Measurements from ENCODE around the gene KRT25. TPM values are rescaled to one million over a fixed set of nuclear protein-coding genes. Genes with fewer than 3 reads are reported as not detected.

Gene KRT25
- total and polyA plus RNA-seq, 2 of the 13 experiments (the other 11 are each of a cell fraction or from before 2014, with no cell fraction given), result not detected

DNA sequence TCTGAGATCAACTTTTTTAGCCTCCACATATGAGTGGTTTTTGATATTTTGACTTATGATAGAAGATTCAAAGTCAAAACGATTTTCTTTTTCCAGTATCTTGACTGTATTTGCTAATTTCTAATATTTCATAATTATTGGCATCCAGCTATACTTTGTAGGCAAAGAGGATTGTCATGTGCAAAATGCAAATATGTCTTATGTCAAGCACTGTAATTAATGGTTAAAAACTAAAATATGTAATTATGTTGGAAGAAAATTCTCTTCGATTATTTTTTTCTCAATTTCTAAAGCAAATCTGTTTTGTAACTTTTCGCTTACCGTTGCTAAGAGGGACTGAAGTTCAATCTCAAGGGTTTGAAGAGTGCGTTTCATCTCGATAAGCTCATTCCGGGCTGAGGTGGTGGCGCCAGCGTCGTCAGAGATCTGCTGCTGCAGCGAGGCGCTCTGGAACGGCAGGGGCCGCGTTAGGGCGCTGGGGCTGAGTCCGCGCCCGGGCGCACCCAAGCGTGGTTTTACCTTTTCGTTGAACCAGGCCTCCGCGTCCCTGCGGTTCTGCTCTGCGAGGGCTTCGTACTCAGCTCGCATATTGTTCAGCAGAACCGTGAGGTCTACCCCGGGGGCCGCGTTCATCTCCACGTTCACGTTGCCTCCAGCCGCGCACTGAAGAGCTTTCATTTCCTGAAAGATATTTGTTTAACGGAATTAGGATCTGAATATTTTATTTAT is 24.2 kb upstream of the KRT25 start (continued):
- TF ChIP-seq REL (CRISPR knock-in tag; conservative IDR thresholded peaks at IDR 0.05), result no peak
- TF ChIP-seq TP53 (CRISPR knock-in tag; conservative IDR thresholded peaks at IDR 0.05), result no peak
- no peak for TF ChIP-seq ZNF564 (CRISPR knock-in tag; IDR thresholded peaks at IDR 0.05)
- TF ChIP-seq, protein P1, sequence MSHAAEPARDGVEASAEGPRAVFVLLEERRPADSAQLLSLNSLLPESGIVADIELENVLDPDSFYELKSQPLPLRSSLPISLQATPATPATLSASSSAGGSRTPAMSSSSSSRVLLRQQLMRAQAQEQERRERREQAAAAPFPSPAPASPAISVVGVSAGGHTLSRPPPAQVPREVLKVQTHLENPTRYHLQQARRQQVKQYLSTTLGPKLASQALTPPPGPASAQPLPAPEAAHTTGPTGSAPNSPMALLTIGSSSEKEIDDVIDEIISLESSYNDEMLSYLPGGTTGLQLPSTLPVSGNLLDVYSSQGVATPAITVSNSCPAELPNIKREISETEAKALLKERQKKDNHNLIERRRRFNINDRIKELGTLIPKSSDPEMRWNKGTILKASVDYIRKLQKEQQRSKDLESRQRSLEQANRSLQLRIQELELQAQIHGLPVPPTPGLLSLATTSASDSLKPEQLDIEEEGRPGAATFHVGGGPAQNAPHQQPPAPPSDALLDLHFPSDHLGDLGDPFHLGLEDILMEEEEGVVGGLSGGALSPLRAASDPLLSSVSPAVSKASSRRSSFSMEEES (CRISPR knock-in tag; IDR thresholded peaks at IDR 0.05), result no peak
- no peak for TF ChIP-seq HNF4G (IDR thresholded peaks at IDR 0.05; ENCODE audit: borderline replicate concordance, low read depth, low read length)
- TF ChIP-seq HNF4G (CRISPR knock-in tag; IDR thresholded peaks at IDR 0.05; ENCODE audit: borderline replicate concordance, low read depth), result no peak
- TF ChIP-seq ELF1 (CRISPR knock-in tag; IDR thresholded peaks at IDR 0.05), result no peak
- TF ChIP-seq ZNF260 (CRISPR knock-in tag; IDR thresholded peaks at IDR 0.05; ENCODE audit: borderline replicate concordance, low read depth), result no peak
- TF ChIP-seq ARNT2 (CRISPR knock-in tag; IDR thresholded peaks at IDR 0.05; ENCODE audit: low read depth), result no peak
- TF ChIP-seq, protein P2, sequence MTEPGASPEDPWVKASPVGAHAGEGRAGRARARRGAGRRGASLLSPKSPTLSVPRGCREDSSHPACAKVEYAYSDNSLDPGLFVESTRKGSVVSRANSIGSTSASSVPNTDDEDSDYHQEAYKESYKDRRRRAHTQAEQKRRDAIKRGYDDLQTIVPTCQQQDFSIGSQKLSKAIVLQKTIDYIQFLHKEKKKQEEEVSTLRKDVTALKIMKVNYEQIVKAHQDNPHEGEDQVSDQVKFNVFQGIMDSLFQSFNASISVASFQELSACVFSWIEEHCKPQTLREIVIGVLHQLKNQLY (CRISPR knock-in tag; IDR thresholded peaks at IDR 0.05), result no peak
- peak; percentile 81; the same call in 1 of the 2 replicates for TF ChIP-seq SCMH1 (CRISPR knock-in tag; IDR thresholded peaks at IDR 0.05; ENCODE audit: borderline replicate concordance)
- TF ChIP-seq, protein P3, sequence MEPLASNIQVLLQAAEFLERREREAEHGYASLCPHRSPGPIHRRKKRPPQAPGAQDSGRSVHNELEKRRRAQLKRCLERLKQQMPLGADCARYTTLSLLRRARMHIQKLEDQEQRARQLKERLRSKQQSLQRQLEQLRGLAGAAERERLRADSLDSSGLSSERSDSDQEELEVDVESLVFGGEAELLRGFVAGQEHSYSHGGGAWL (CRISPR knock-in tag; IDR thresholded peaks at IDR 0.05), result no peak
- TF ChIP-seq, protein P4, sequence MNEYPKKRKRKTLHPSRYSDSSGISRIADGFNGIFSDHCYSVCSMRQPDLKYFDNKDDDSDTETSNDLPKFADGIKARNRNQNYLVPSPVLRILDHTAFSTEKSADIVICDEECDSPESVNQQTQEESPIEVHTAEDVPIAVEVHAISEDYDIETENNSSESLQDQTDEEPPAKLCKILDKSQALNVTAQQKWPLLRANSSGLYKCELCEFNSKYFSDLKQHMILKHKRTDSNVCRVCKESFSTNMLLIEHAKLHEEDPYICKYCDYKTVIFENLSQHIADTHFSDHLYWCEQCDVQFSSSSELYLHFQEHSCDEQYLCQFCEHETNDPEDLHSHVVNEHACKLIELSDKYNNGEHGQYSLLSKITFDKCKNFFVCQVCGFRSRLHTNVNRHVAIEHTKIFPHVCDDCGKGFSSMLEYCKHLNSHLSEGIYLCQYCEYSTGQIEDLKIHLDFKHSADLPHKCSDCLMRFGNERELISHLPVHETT (CRISPR knock-in tag; conservative IDR thresholded peaks at IDR 0.05), result no peak
- TF ChIP-seq EEA1 (CRISPR knock-in tag; IDR thresholded peaks at IDR 0.05; ENCODE audit: borderline replicate concordance), result no peak
- TF ChIP-seq BRD4 (CRISPR knock-in tag; IDR thresholded peaks at IDR 0.05), result no peak
- TF ChIP-seq SNAPC2 (CRISPR knock-in tag; IDR thresholded peaks at IDR 0.05), result no peak
- TF ChIP-seq ZBTB39 (CRISPR knock-in tag; IDR thresholded peaks at IDR 0.05), result no peak
- TF ChIP-seq, protein P5, sequence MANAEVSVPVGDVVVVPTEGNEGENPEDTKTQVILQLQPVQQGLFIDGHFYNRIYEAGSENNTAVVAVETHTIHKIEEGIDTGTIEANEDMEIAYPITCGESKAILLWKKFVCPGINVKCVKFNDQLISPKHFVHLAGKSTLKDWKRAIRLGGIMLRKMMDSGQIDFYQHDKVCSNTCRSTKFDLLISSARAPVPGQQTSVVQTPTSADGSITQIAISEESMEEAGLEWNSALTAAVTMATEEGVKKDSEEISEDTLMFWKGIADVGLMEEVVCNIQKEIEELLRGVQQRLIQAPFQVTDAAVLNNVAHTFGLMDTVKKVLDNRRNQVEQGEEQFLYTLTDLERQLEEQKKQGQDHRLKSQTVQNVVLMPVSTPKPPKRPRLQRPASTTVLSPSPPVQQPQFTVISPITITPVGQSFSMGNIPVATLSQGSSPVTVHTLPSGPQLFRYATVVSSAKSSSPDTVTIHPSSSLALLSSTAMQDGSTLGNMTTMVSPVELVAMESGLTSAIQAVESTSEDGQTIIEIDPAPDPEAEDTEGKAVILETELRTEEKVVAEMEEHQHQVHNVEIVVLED (CRISPR knock-in tag; IDR thresholded peaks at IDR 0.05; ENCODE audit: borderline replicate concordance), result no peak
- TF ChIP-seq ZFY (CRISPR knock-in tag; IDR thresholded peaks at IDR 0.05), result peak; percentile 30; the same call in 1 of the 2 replicates
- TF ChIP-seq CBX2 (IDR thresholded peaks at IDR 0.05; ENCODE audit: low read depth, low read length), result peak; percentile 98
- peak; percentile 100 for TF ChIP-seq CBX2 (CRISPR knock-in tag; IDR thresholded peaks at IDR 0.05; ENCODE audit: low read depth)
- no peak for TF ChIP-seq ZNF577 (CRISPR knock-in tag; IDR thresholded peaks at IDR 0.05; ENCODE audit: borderline replicate concordance, low read depth)
- no peak for TF ChIP-seq POLR2AphosphoS2 (IDR thresholded peaks at IDR 0.05; ENCODE audit: low read depth, low read length)

Measured in HepG2 (cell line).